ENCODE results near the gene MLH3.

The MLH3 gene

GRCh38 chr14:74985028-74985310, 66.3 kb downstream of the MLH3 start:
- no peak for DNase-seq (ENCODE audit: low read depth in 2 of 2, low spot score in 1 of 2)

GRCh38 chr14:74984236-74985027, 66.8 kb downstream of the MLH3 start:
- DNase-seq (ENCODE audit: low read depth in 2 of 2, low spot score in 1 of 2), result no peak

GRCh38 chr14:74983343-74983742, 67.9 kb downstream of the MLH3 start:
- no peak for DNase-seq (ENCODE audit: low read depth in 2 of 2, low spot score in 1 of 2)

- DNase-seq (ENCODE audit: low read depth in 2 of 2, low spot score in 1 of 2), result no peak
These were observed 68.6 kb downstream of the MLH3 start for GRCh38 chr14:74982661-74983060.

- DNase-seq (ENCODE audit: low read depth in 2 of 2, low spot score in 1 of 2), result no peak
These were observed 69.4 kb downstream of the MLH3 start for GRCh38 chr14:74981833-74982232.

- DNase-seq (ENCODE audit: low read depth in 2 of 2, low spot score in 1 of 2), result no peak
These were observed 69.8 kb downstream of the MLH3 start for GRCh38 chr14:74981462-74981782.

- DNase-seq (ENCODE audit: low read depth in 2 of 2, low spot score in 1 of 2), result no peak
These were observed 70.4 kb downstream of the MLH3 start for GRCh38 chr14:74980731-74981461.

- DNase-seq (ENCODE audit: low read depth in 2 of 2, low spot score in 1 of 2), result no peak
These were observed 70.9 kb downstream of the MLH3 start for GRCh38 chr14:74980398-74980730.

GRCh38 chr14:74979442-74980397, 71.5 kb downstream of the MLH3 start:
- no peak for DNase-seq (ENCODE audit: low read depth in 2 of 2, low spot score in 1 of 2)

GRCh38 chr14:74979029-74979428, 72.2 kb downstream of the MLH3 start:
- DNase-seq (ENCODE audit: low read depth in 2 of 2, low spot score in 1 of 2), result no peak

GRCh38 chr14:74978416-74978947, 72.8 kb downstream of the MLH3 start:
- DNase-seq (ENCODE audit: low read depth in 2 of 2, low spot score in 1 of 2), result no peak

- no peak for DNase-seq (ENCODE audit: low read depth in 2 of 2, low spot score in 1 of 2)
These were observed 73.3 kb downstream of the MLH3 start for GRCh38 chr14:74977901-74978385.

- no peak for DNase-seq (ENCODE audit: low read depth in 2 of 2, low spot score in 1 of 2)
These were observed 73.9 kb downstream of the MLH3 start for GRCh38 chr14:74977164-74977900.

GRCh38 chr14:74976264-74977113, 74.8 kb downstream of the MLH3 start:
- DNase-seq (ENCODE audit: low read depth in 2 of 2, low spot score in 1 of 2), result no peak

GRCh38 chr14:74975059-74975810, 76.0 kb downstream of the MLH3 start:
- DNase-seq (ENCODE audit: low read depth in 2 of 2, low spot score in 1 of 2), result no peak

- no peak for DNase-seq (ENCODE audit: low read depth in 2 of 2, low spot score in 1 of 2)
These were observed 76.8 kb downstream of the MLH3 start for GRCh38 chr14:74974364-74975058.

- no peak for DNase-seq (ENCODE audit: low read depth in 2 of 2, low spot score in 1 of 2)
These were observed 77.3 kb downstream of the MLH3 start for GRCh38 chr14:74973905-74974363.

GRCh38 chr14:74973003-74973653, 78.1 kb downstream of the MLH3 start:
- no peak for DNase-seq (ENCODE audit: low read depth in 2 of 2, low spot score in 1 of 2)

All from stimulated activated CD8-positive, alpha-beta memory T cell treated with anti-CD3 and anti-CD28 coated beads, Interleukin-4, amount 100 ng/mL, for 4 hours (primary cell).